H1 (cell line): ENCODE results near the gene MPDU1.

Experiments
- EGR1 ChIP-seq: IDR thresholded peaks from 2 replicates; pipeline ENCODE4 v1.6.1; 2011; ENCODE audit warnings: low read depth, low read length, borderline replicate concordance
- EP300 ChIP-seq, 2 experiments: IDR thresholded peaks; 1 replicate in 1 of 2; 2 replicates in 1 of 2; pipeline ENCODE4 v1.6.1; 2011 to 2012; ENCODE audit warnings: low read depth in 2 of 2, low read length in 2 of 2, mild to moderate bottlenecking in 2 of 2, borderline replicate concordance in 1 of 2, inconsistent platforms in 1 of 2, moderate library complexity in 1 of 2
- EZH2 ChIP-seq: fragments of 200-600 bp; sonication (generic); IDR thresholded peaks from 2 replicates; pipeline ENCODE4 v1.7.1; 2012; ENCODE audit warnings: low read depth, mild to moderate bottlenecking, moderate library complexity, low read length, inconsistent platforms; ENCODE audit not compliant: severe bottlenecking
- GABPA ChIP-seq: IDR thresholded peaks from 2 replicates; pipeline ENCODE4 v1.6.1; 2011; ENCODE audit warnings: mild to moderate bottlenecking, low read length, moderate library complexity, borderline replicate concordance; ENCODE audit not compliant: insufficient read depth
- KDM4A ChIP-seq: IDR thresholded peaks from one replicate; pipeline ENCODE4 v1.7.1; 2012; ENCODE audit warnings: low read depth, mild to moderate bottlenecking, moderate library complexity, low read length, inconsistent platforms; ENCODE audit not compliant: severe bottlenecking
- NRF1 ChIP-seq: IDR thresholded peaks from 2 replicates; pipeline ENCODE4 v1.6.1; 2011; ENCODE audit warnings: mild to moderate bottlenecking, low read depth, low read length, improper control_type of control experiment
- POLR2A ChIP-seq, 2 experiments: IDR thresholded peaks; 1 replicate in 1 of 2; 2 replicates in 1 of 2; pipeline ENCODE4 v1.6.1; 2011; ENCODE audit warnings: low read depth in 2 of 2, low read length in 2 of 2, mild to moderate bottlenecking in 2 of 2; ENCODE audit errors: control extremely low read depth in 1 of 2
- RAD21 ChIP-seq, 2 experiments: IDR thresholded peaks in 1 of 2; conservative IDR thresholded peaks in 1 of 2; 2 replicates each; pipeline ENCODE4 v1.6.1; 2011; ENCODE audit warnings: low read depth in 2 of 2, low read length in 2 of 2, improper control_type of control experiment in 1 of 2, inconsistent platforms in 1 of 2, mild to moderate bottlenecking in 1 of 2, moderate library complexity in 1 of 2
- TAF1 ChIP-seq: IDR thresholded peaks from 2 replicates; pipeline ENCODE4 v1.6.1; 2011; ENCODE audit warnings: mild to moderate bottlenecking, low read depth, low read length
- TEAD4 ChIP-seq: IDR thresholded peaks from 2 replicates; pipeline ENCODE4 v1.6.1; 2012; ENCODE audit warnings: low read depth, low read length, inconsistent platforms, mixed read lengths
- USF2 ChIP-seq: IDR thresholded peaks from 2 replicates; pipeline ENCODE4 v1.6.1; 2011; ENCODE audit warnings: low read length, improper control_type of control experiment
- YY1 ChIP-seq: IDR thresholded peaks from 2 replicates; pipeline ENCODE4 v1.6.1; 2011; ENCODE audit warnings: low read depth, mild to moderate bottlenecking, low read length
- TF ChIP-seq, protein P1 (sequence below), 3 experiments: IDR thresholded peaks; 1 replicate in 2 of 3; 2 replicates in 1 of 3; pipeline versions ENCODE4 v1.5.1 to v1.6.1; 2011; ENCODE audit warnings: low read length in 3 of 3, mild to moderate bottlenecking in 3 of 3, inconsistent platforms in 2 of 3, low read depth in 1 of 3, moderate library complexity in 1 of 3; ENCODE audit not compliant: insufficient read depth in 1 of 3; ENCODE audit errors: control extremely low read depth in 1 of 3
- TF ChIP-seq, protein P2 (sequence below): IDR thresholded peaks from 2 replicates; pipeline ENCODE4 v1.6.1; 2011; ENCODE audit warnings: low read depth, mild to moderate bottlenecking, low read length; ENCODE audit not compliant: insufficient read depth

DNA sequence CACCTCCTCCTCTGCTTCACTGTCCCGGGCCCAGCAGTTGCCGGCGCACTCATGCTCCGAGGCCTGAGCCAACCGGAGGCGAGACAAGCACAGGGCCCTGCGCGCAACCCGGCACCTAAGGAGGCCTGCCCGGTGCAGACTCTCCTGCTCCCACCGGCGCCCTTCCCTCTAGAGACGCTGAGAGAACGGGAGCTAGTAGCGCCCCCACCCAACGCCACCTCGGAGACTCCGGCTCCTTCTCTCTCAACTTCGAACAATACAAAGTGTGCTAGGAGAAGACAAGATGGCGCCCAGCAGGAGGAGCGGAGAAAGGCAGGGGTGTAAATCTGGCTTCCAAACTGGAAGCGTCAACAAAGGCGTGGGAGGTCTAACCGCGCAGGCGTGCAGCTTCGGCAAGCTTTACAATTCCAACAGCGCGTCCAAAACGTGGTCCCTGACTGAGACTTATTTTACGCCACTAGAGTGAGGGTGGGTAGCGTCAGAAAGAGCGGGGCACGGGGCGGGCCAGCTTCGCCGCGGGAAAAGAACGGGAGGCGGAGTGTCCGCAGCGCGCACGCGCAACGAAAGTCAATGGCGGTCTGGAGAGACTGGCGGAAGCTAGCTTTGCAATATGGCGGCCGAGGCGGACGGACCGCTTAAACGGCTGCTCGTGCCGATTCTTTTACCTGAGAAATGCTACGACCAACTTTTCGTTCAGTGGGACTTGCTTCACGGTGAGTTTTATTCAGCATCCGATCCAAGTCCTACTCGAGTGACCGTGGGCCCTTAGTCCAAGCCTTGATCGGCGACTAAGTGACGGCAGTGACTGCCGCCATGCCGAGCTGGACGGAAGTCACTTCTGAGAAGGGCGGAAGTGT is at the start of gene MPDU1:
- TF ChIP-seq TEAD4 (no peak), EZH2 (no peak), EP300 (IDR thresholded peaks at IDR 0.05; ENCODE audit: borderline replicate concordance in 1 of 2, low read depth in 2 of 2, low read length in 2 of 2) (no peak), USF2 (no peak), RAD21 (IDR thresholded peaks at IDR 0.05 in 1 of 2, conservative IDR thresholded peaks at IDR 0.05 in 1 of 2; ENCODE audit: low read depth in 2 of 2, low read length in 2 of 2) (no peak), POLR2A (IDR thresholded peaks at IDR 0.05; ENCODE audit: control extremely low read depth in 1 of 2, low read depth in 2 of 2, low read length in 2 of 2) (peak; percentile 75 to 94), NRF1 (peak; percentile 67), YY1 (peak; percentile 95), TAF1 (peak; percentile 96), GABPA (peak; percentile 89; the same call in 1 of the 2 replicates), KDM4A (peak; percentile 43), EGR1 (no peak)
- TF ChIP-seq, protein P1, sequence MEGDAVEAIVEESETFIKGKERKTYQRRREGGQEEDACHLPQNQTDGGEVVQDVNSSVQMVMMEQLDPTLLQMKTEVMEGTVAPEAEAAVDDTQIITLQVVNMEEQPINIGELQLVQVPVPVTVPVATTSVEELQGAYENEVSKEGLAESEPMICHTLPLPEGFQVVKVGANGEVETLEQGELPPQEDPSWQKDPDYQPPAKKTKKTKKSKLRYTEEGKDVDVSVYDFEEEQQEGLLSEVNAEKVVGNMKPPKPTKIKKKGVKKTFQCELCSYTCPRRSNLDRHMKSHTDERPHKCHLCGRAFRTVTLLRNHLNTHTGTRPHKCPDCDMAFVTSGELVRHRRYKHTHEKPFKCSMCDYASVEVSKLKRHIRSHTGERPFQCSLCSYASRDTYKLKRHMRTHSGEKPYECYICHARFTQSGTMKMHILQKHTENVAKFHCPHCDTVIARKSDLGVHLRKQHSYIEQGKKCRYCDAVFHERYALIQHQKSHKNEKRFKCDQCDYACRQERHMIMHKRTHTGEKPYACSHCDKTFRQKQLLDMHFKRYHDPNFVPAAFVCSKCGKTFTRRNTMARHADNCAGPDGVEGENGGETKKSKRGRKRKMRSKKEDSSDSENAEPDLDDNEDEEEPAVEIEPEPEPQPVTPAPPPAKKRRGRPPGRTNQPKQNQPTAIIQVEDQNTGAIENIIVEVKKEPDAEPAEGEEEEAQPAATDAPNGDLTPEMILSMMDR (IDR thresholded peaks at IDR 0.05; ENCODE audit: control extremely low read depth in 1 of 3, insufficient read depth in 1 of 3, low read depth in 1 of 3, low read length in 3 of 3), result no peak
- TF ChIP-seq, protein P2, sequence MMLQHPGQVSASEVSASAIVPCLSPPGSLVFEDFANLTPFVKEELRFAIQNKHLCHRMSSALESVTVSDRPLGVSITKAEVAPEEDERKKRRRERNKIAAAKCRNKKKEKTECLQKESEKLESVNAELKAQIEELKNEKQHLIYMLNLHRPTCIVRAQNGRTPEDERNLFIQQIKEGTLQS, result no peak
